ENCODE measurements around the gene PRKG1. TPM values are rescaled to one million over a fixed set of nuclear protein-coding genes. Genes with fewer than 3 reads are reported as not detected.

Gene PRKG1
- total RNA-seq, 1 experiment from 2014 or later = 10.4 TPM

- H3K36me3 Mint-ChIP-seq (ENCODE audit: insufficient read depth in 1 of 3, low read depth in 3 of 3) = no peaks in the 10 kb centered on the region; a peak in 1 of 7 replicates
- Histone ChIP-seq H2AK5ac (ENCODE audit: insufficient read length, low read length) (no peak overlapping the region), H3K4me2 (ENCODE audit: insufficient read depth, insufficient read length, low read length) (no peak overlapping the region), H3K4ac (ENCODE audit: low read depth, low read length) (no peak overlapping the region), H3K79me1 (ENCODE audit: insufficient read depth, low read depth, low read length, poor library complexity, severe bottlenecking) (no peaks in the 10 kb centered on the region), H3K14ac (ENCODE audit: insufficient read depth, low read length) (no peak overlapping the region), H2BK120ac (ENCODE audit: low read depth, low read length, poor library complexity, severe bottlenecking) (no peak overlapping the region), H3K9me3 (ENCODE audit: control insufficient read depth, low read depth, low read length) (no peaks in the 10 kb centered on the region), H2BK20ac (ENCODE audit: low read depth, low read length, poor library complexity, severe bottlenecking) (no peak overlapping the region), H3K27ac (ENCODE audit: insufficient read length, low read depth, low read length) (no peak overlapping the region), H2AFZ (ENCODE audit: low read length) (no peak overlapping the region), H2BK15ac (ENCODE audit: low read depth, low read length) (no peak overlapping the region), H2BK12ac (ENCODE audit: insufficient read length, low read depth, low read length) (no peak overlapping the region), H3K56ac (ENCODE audit: insufficient read length, low read depth, low read length) (no peak overlapping the region), H4K91ac (ENCODE audit: insufficient read length, low read depth, low read length) (no peak overlapping the region), H3K4me1 (ENCODE audit: insufficient read depth, low read length) (no peaks in the 10 kb centered on the region; the same call in 1 of the 2 replicates), H4K5ac (ENCODE audit: insufficient read length, low read depth, low read length) (no peak overlapping the region), H4K20me1 (ENCODE audit: control insufficient read depth, insufficient read depth, insufficient read length) (no peaks in the 10 kb centered on the region), H3T11ph (ENCODE audit: low read length) (no peak overlapping the region), H2BK5ac (ENCODE audit: insufficient read length, low read length) (no peak overlapping the region), H3K23ac (ENCODE audit: insufficient read length, low read depth, low read length) (no peak overlapping the region), H3K79me2 (ENCODE audit: insufficient read depth, low read length) (no peaks in the 10 kb centered on the region), H3K27me3 (ENCODE audit: insufficient read depth, low read length) (no peaks in the 10 kb centered on the region), H3K18ac (ENCODE audit: insufficient read length, low read depth, low read length) (no peak overlapping the region), H3K23me2 (ENCODE audit: insufficient read length, low read depth, low read length, poor library complexity, severe bottlenecking) (no peaks in the 10 kb centered on the region), H3K9ac (ENCODE audit: extremely low read depth, insufficient read length, low read length) (no peak overlapping the region), H4K8ac (replicated peaks; ENCODE audit: insufficient read length, low read depth, low read length) (no peak overlapping the region)
- DNase-seq = no peak
- no peak for TF ChIP-seq CTCF (conservative IDR thresholded peaks at IDR 0.05)
- no peaks in the 10 kb centered on the region for H3K9me3 Mint-ChIP-seq
- H3K4me3 Mint-ChIP-seq = no peak overlapping the region
- no peaks in the 10 kb centered on the region for H3K27me3 Mint-ChIP-seq (ENCODE audit: low read depth)
- H3K4me1 Mint-ChIP-seq = peaks cover 9 to 11% of the 10 kb centered on the region in 2 experiments
- no CpG with 5 or more reads among the region's 1 CpG for WGBS (ENCODE audit: extremely low coverage, insufficient read length, low lambda C conversion rate)
- H3K27ac Mint-ChIP-seq = no peak overlapping the region
These were observed 545.8 kb downstream of the PRKG1 start for GRCh38 chr10:51620131-51620530.

Measured in H9 (cell line).